ENCODE measurements around the gene VPS13D. TPM values are rescaled to one million over a fixed set of nuclear protein-coding genes. Genes with fewer than 3 reads are reported as not detected.
"Not testable (repeated sequence)": the region's sequence is repeated elsewhere in the genome, so short reads cannot be mapped to it uniquely, and the experiment has no call there.

Gene VPS13D
- total RNA-seq, 2 donors from 2014 or later, result 43.1 to 50.6 TPM

- intact Hi-C loops (cut with DNase I); ATAC-seq; DNase-seq: not testable (repeated sequence)
These were observed 7.1 kb upstream of the VPS13D start for GRCh38 chr1:12222700-12223099.

- DNase-seq; intact Hi-C loops (cut with DNase I); ATAC-seq: not testable (repeated sequence)
These were observed 5.7 kb upstream of the VPS13D start for GRCh38 chr1:12224092-12224491.

DNA sequence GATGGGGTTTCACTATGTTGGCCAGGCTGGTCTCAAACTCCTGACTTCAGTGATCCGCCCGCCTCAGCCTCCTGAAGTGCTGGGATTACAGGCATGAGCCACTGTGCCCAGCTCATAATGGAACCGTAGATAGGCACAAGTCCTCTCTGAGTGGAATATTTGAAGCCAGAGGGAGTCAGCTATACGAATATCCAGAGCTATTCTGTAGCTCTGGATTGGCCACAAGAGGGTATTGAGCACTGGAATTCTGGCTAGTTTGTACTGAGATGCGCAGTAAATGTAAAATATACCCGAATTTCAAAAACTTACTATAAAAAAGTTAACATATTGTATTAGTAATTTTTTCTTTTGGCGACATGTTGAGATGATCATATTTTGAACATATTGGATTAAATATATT, 851 bp upstream of the VPS13D start:
- intact Hi-C loops (cut with DNase I), result no loop called here
- no peak for DNase-seq
- ATAC-seq, result no peak

- intact Hi-C loops (cut with DNase I), result no loop called here
- ATAC-seq (peak in 1 of 2 donors; percentile 2), DNase-seq (no peak)
These were observed 420 bp upstream of the VPS13D start for GRCh38 chr1:12229386-12229834.

- intact Hi-C loops (cut with DNase I), result no loop called here
- peak; percentile 70 for DNase-seq
- peak; percentile 80 to 83 for ATAC-seq
These were observed 882 bp downstream of the VPS13D start for GRCh38 chr1:12230549-12231275.

- intact Hi-C loops (cut with DNase I), result no loop called here
- ATAC-seq (no peak), DNase-seq (no peak)
These were observed 1.4 kb downstream of the VPS13D start for GRCh38 chr1:12231276-12231595.

- DNase-seq (no peak), ATAC-seq (peak in 1 of 2 donors; percentile 54)
- intact Hi-C loops (cut with DNase I), result no loop called here
These were observed 2.4 kb downstream of the VPS13D start for GRCh38 chr1:12232221-12232620.

- DNase-seq (no peak), ATAC-seq (no peak)
- intact Hi-C loops (cut with DNase I), result no loop called here
These were observed 14.2 kb downstream of the VPS13D start for GRCh38 chr1:12244078-12244477.

- ATAC-seq (no peak), DNase-seq (no peak)
- intact Hi-C loops (cut with DNase I), result no loop called here
These were observed 14.8 kb downstream of the VPS13D start for GRCh38 chr1:12244585-12244984.

DNA sequence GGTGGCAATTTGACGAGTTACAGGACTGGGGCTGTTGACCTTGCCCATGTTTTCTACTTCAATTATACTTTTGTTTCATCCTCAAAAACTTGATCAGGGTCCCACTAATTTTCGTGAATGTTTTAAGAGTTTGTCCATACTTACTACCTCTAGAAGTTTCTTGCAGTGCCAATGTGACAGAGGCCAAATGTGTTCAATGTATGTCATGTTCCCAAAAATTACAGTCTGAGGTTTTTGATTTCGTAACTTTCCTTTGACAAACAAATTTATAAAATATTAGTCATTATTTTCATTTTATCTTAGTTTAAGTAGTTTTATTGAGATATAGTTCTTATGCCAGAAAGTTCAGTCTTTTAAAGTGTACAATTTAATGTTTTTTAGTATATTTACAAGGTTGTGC, 15.3 kb downstream of the VPS13D start:
- intact Hi-C loops (cut with DNase I), result no loop called here
- DNase-seq, result no peak
- ATAC-seq, result no peak

DNA sequence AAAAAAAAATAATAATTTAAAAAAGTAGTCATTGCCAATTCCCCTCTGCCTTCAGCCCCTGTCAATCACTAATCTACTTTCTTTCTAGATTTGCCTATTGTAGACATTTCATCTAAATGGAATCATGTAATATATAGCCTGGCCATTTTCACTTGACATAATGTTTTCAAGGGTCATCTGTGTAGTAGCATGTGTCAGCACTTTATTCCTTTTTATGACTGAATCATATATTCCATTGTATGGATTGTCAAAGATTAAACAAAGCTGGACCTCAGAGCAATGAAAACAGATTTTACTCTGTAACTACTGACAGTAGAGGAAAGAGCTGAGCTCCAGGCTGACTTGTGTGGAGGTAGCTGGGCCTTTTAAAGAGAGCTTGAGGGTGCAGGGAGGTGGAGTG, 15.9 kb downstream of the VPS13D start:
- intact Hi-C loops (cut with DNase I), result no loop called here
- ATAC-seq (no peak), DNase-seq (no peak)

DNA sequence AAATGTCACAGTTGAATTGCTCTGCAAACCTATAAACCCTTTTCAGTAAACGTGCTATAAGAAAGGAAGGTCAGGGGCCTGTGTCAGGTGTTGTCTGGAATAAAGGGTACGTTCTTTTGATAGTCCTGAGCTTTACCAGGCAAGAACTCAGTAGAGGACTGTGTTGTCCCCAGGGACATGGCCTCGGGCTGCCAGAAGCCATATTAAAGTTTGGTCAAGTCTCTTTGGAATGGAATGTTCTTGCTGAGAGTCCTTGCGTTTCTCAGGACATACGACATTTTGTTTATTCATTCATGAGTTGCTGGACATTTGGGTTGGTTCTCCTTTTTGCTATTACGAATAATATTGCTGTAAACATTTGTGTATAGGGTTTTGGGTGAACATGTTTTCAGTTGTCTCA, 16.8 kb downstream of the VPS13D start:
- intact Hi-C loops (cut with DNase I), result no loop called here
- ATAC-seq (no peak), DNase-seq (no peak)

DNA sequence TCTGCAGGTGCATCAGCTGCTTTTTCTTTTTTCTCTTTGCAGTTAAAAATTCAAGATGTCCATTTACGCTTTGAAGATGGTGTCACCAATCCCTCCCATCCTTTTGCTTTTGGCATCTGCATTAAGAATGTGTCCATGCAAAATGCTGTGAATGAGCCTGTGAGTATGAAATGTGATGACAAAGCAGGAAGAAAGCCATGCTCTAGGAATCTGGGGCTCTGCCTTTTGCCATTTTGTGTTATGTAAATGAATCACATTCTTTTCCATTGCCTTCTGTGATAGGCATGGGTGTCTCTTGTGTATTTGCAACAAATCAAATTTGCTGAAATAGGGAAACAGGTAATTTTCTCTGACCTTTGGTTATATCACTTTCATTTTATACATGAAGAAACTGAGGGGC, 19.4 kb downstream of the VPS13D start:
- ATAC-seq, result no peak
- intact Hi-C loops (cut with DNase I), result no loop called here
- DNase-seq, result no peak

- ATAC-seq, result no peak
- intact Hi-C loops (cut with DNase I), result no loop called here
These were observed 19.9 kb downstream of the VPS13D start for GRCh38 chr1:12249748-12250147.

GRCh38 chr1:12251442-12251841, 21.6 kb downstream of the VPS13D start:
- DNase-seq (no peak), ATAC-seq (no peak)
- intact Hi-C loops (cut with DNase I), result no loop called here

More at GRCh38 chr1:12249748-12250147, 19.9 kb downstream of the VPS13D start:
- no peak for DNase-seq

GRCh38 chr1:12255913-12256312, 26.1 kb downstream of the VPS13D start:
- ATAC-seq, result no peak
- intact Hi-C loops (cut with DNase I), result no loop called here

DNA sequence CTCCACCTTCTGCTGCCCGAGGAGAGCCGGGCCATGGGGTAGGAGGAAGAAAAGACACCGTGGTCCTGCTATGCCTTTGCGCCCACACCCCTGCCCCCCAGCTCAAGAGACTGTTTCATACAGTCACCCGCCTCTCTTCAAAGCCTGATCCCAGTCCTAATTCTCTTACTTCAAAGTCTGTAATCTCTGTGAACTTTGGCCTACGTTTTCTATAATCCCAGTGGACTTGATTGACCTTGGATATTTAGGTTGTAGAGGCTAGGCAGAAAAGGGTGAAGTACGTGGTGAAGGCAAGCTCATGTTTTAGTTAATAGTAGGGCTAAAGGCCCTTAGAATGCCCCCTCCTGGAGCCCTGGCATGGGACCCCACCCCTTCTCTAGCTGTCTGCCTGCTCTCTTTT, 28.4 kb downstream of the VPS13D start:
- intact Hi-C loops (cut with DNase I), result no loop called here
- no peak for ATAC-seq
- DNase-seq, result no peak

More at GRCh38 chr1:12255913-12256312, 26.1 kb downstream of the VPS13D start:
- no peak for DNase-seq

- ATAC-seq, result no peak
- DNase-seq, result no peak
- intact Hi-C loops (cut with DNase I), result no loop called here
These were observed 39.5 kb downstream of the VPS13D start for GRCh38 chr1:12269351-12269750.

DNA sequence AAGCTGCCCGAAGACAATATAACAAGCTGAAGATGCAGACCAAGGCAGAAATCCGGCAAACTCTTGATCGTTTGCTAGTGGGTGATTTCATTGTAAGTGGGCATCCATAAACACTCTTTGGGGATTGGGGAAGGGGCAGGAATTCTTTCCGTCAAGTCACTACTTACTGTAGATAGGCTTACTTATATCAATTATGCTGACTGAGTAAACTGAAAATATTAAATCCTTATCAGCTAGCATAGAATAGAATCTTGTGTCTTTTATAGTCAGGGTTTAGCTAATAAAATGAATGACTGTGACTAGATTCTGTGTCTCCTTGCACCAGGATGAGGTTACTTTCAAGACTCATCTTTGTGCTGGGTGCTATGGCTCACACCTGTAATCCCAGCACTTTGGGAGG, 41.2 kb downstream of the VPS13D start:
- DNase-seq (no peak), ATAC-seq (no peak)
- intact Hi-C loops (cut with DNase I), result no loop called here

GRCh38 chr1:12272770-12273169, 42.9 kb downstream of the VPS13D start:
- DNase-seq (no peak), ATAC-seq (no peak)
- intact Hi-C loops (cut with DNase I), result no loop called here

- DNase-seq (no peak), ATAC-seq (no peak)
- intact Hi-C loops (cut with DNase I), result no loop called here
These were observed 45.5 kb downstream of the VPS13D start for GRCh38 chr1:12275370-12275769.

All from left cardiac atrium (tissue), 4 donors.